Measurements from ENCODE around the gene GZMM.
"Not testable (repeated sequence)": the region's sequence is repeated elsewhere in the genome, so short reads cannot be mapped to it uniquely, and the experiment has no call there.

The GZMM gene

GRCh38 chr19:583968-584239, 40.1 kb downstream of the GZMM start:
- no peak for DNase-seq

GRCh38 chr19:584240-585001, 40.6 kb downstream of the GZMM start:
- peak; percentile 64 for DNase-seq

- not testable (repeated sequence) for DNase-seq
Measured at GRCh38 chr19:585146-585545, 41.3 kb downstream of the GZMM start.

- DNase-seq, result no peak
Measured at GRCh38 chr19:585551-586110, 41.8 kb downstream of the GZMM start.

GRCh38 chr19:588093-588740, 44.4 kb downstream of the GZMM start:
- peak; percentile 62 for DNase-seq

GRCh38 chr19:588741-589692, 45.2 kb downstream of the GZMM start:
- DNase-seq, result no peak

GRCh38 chr19:589693-590395, 46.0 kb downstream of the GZMM start, which contains the start of gene HCN2:
Gene HCN2 (plus strand): TSS chr19:589881. CDS start chr19:589946, 65 bp downstream.
- no peak for DNase-seq

GRCh38 chr19:590396-590745, 46.5 kb downstream of the GZMM start:
- peak; percentile 37 for DNase-seq

- no peak for DNase-seq
Measured at GRCh38 chr19:590750-591098, 46.9 kb downstream of the GZMM start.

GRCh38 chr19:591099-591958, 47.5 kb downstream of the GZMM start:
- no peak for DNase-seq

- DNase-seq, result no peak
Measured at GRCh38 chr19:592101-592500, 48.2 kb downstream of the GZMM start.

GRCh38 chr19:593055-593454, 49.2 kb downstream of the GZMM start:
- DNase-seq, result no peak

GRCh38 chr19:593505-593904, 49.7 kb downstream of the GZMM start:
- DNase-seq, result no peak

GRCh38 chr19:594265-594870, 50.5 kb downstream of the GZMM start:
- DNase-seq, result no peak

GRCh38 chr19:595326-596262, 51.7 kb downstream of the GZMM start:
- DNase-seq, result no peak

GRCh38 chr19:596263-596655, 52.4 kb downstream of the GZMM start:
- DNase-seq, result no peak

- no peak for DNase-seq
Measured at GRCh38 chr19:597406-598315, 53.8 kb downstream of the GZMM start.
